ENCODE results near the gene CENPC.
"Not testable (repeated sequence)": the region's sequence is repeated elsewhere in the genome, so short reads cannot be mapped to it uniquely, and the experiment has no call there.

Gene CENPC
- total RNA-seq: 219 reads per million, percentile 93 among the genes with 10 or more reads in this experiment

GRCh38 chr4:67545199-67546003 is at the start of gene CENPC:
Gene CENPC (minus strand): TSS chr4:67545503. CDS start chr4:67545355, 148 bp downstream.
- peak; percentile 85 for DNase-seq

GRCh38 chr4:67593741-67594175 is 48.5 kb upstream of the CENPC start:
- DNase-seq: no peak

GRCh38 chr4:67587156-67587555 is 41.9 kb upstream of the CENPC start:
- no peak for DNase-seq

- no peak for DNase-seq
These were observed 39.2 kb upstream of the CENPC start for GRCh38 chr4:67584496-67584895.

GRCh38 chr4:67581913-67582312 is 36.6 kb upstream of the CENPC start:
- DNase-seq: no peak

- no peak for DNase-seq
These were observed 36.0 kb upstream of the CENPC start for GRCh38 chr4:67581208-67581857.

- DNase-seq: no peak
These were observed 35.3 kb upstream of the CENPC start for GRCh38 chr4:67580577-67580976.

- no peak for DNase-seq
These were observed 31.2 kb upstream of the CENPC start for GRCh38 chr4:67576538-67576937.

GRCh38 chr4:67576059-67576466 is 30.8 kb upstream of the CENPC start:
- DNase-seq: no peak

GRCh38 chr4:67575232-67576058 is 30.1 kb upstream of the CENPC start:
- no peak for DNase-seq

GRCh38 chr4:67573193-67573592 is 27.9 kb upstream of the CENPC start:
- no peak for DNase-seq

- DNase-seq: no peak
These were observed 26.7 kb upstream of the CENPC start for GRCh38 chr4:67571975-67572374.

- no peak for DNase-seq
These were observed 25.2 kb upstream of the CENPC start for GRCh38 chr4:67570537-67570936.

- DNase-seq: no peak
These were observed 23.5 kb upstream of the CENPC start for GRCh38 chr4:67568820-67569219.

GRCh38 chr4:67566335-67566734 is 21.0 kb upstream of the CENPC start:
- no peak for DNase-seq

GRCh38 chr4:67565284-67565683 is 20.0 kb upstream of the CENPC start:
- DNase-seq: no peak

- DNase-seq: no peak
These were observed 13.2 kb upstream of the CENPC start, which contains the start of gene STAP1 for GRCh38 chr4:67558493-67558892. Gene STAP1 (plus strand): TSS chr4:67558727. CDS start chr4:67558810, 83 bp downstream.

- DNase-seq: no peak
These were observed 11.1 kb upstream of the CENPC start for GRCh38 chr4:67556436-67556835.

GRCh38 chr4:67555447-67555846 is 10.1 kb upstream of the CENPC start:
- DNase-seq: no peak

- no peak for DNase-seq
These were observed 8.8 kb upstream of the CENPC start for GRCh38 chr4:67554096-67554495.

GRCh38 chr4:67552146-67552792 is 7.0 kb upstream of the CENPC start:
- DNase-seq: not testable (repeated sequence)

GRCh38 chr4:67550857-67551256 is 5.6 kb upstream of the CENPC start:
- DNase-seq: no peak

- no peak for DNase-seq
These were observed 5.1 kb upstream of the CENPC start for GRCh38 chr4:67550451-67550850.
